Hepatocyte (in vitro differentiated cells): ENCODE measurements around the gene NAPSA. TPM values are rescaled to one million over a fixed set of nuclear protein-coding genes. Genes with fewer than 3 reads are reported as not detected.

Experiments used
- DNase-seq: peaks from one replicate; pipeline ENCODE4 v3.0.0-alpha.2; 2016; ENCODE audit warnings: low spot score
- H2AFZ ChIP-seq: fragments of 200-600 bp; sonication (generic); 2 replicates; pipeline ENCODE4 v1.6.0; 2016; ENCODE audit warnings: antibody characterized with exemption, mild to moderate bottlenecking
- H3K27ac ChIP-seq: fragments of 200-600 bp; sonication (generic); 2 replicates; pipeline ENCODE4 v1.5.1; 2016; ENCODE audit warnings: mild to moderate bottlenecking
- H3K27me3 ChIP-seq: fragments of 200-600 bp; sonication (generic); 2 replicates; pipeline ENCODE4 v1.6.1; 2016
- H3K36me3 ChIP-seq: fragments of 200-600 bp; sonication (generic); replicated peaks from 2 replicates; pipeline ENCODE4 v1.5.1; 2016; ENCODE audit warnings: low read depth; ENCODE audit not compliant: insufficient read depth
- H3K4me1 ChIP-seq: fragments of 200-600 bp; sonication (generic); 2 replicates; pipeline ENCODE4 v1.5.1; 2016; ENCODE audit warnings: mild to moderate bottlenecking, moderate library complexity; ENCODE audit not compliant: insufficient read depth
- H3K4me2 ChIP-seq: fragments of 200-600 bp; sonication (generic); 2 replicates; pipeline ENCODE4 v1.6.0; 2016
- H3K4me3 ChIP-seq: fragments of 200-600 bp; sonication (generic); 2 replicates; pipeline ENCODE4 v1.5.1; 2016; ENCODE audit warnings: mild to moderate bottlenecking
- H3K79me2 ChIP-seq: fragments of 200-600 bp; sonication (generic); 2 replicates; pipeline ENCODE4 v1.6.0; 2017; ENCODE audit warnings: mild to moderate bottlenecking
- H3K9me2 ChIP-seq: fragments of 200-600 bp; sonication (generic); replicated peaks from 2 replicates; pipeline ENCODE4 v1.6.0; 2017; ENCODE audit warnings: mild to moderate bottlenecking; ENCODE audit not compliant: insufficient read depth
- H3K9me3 ChIP-seq: fragments of 200-600 bp; sonication (generic); 2 replicates; pipeline ENCODE4 v1.5.1; 2016; ENCODE audit warnings: low read depth, mild to moderate bottlenecking
- H4K20me1 ChIP-seq: fragments of 200-600 bp; sonication (generic); 2 replicates; pipeline ENCODE4 v1.6.0; 2016; ENCODE audit warnings: mild to moderate bottlenecking; ENCODE audit not compliant: insufficient read depth, poor library complexity, severe bottlenecking
- CTCF ChIP-seq: fragments of 200-600 bp; sonication (generic); IDR thresholded peaks from 2 replicates; pipeline ENCODE4 v1.5.1; 2016; ENCODE audit warnings: antibody characterized with exemption, mild to moderate bottlenecking; ENCODE audit not compliant: poor library complexity
- EZH2 ChIP-seq: fragments of 200-600 bp; sonication (generic); IDR thresholded peaks from 2 replicates; pipeline ENCODE4 v1.6.1; 2016; ENCODE audit warnings: antibody characterized with exemption, mild to moderate bottlenecking, borderline replicate concordance
- EZH2phosphoT487 ChIP-seq: fragments of 200-600 bp; sonication (generic); IDR thresholded peaks from one replicate; pipeline ENCODE4 v1.6.1; 2018; ENCODE audit warnings: antibody characterized with exemption, mild to moderate bottlenecking, low read depth, moderate library complexity; ENCODE audit not compliant: unreplicated experiment, severe bottlenecking
- WGBS: methylation state at CpG from one replicate; pipeline ENCODE4 v1.1.6; 2016; ENCODE audit warnings: low lambda C conversion rate; ENCODE audit errors: missing lambda C conversion rate; 5-methylcytosine and 5-hydroxymethylcytosine counted together
- polyA plus RNA-seq: library from polyadenylated mRNA; unstranded; fragments of >200 nt; fragmentation: Nextera tagmentation; extraction: Ambion mirVana; gene quantifications from 2 replicates; pipeline ENCODE4 v1.2.1, GENCODE V29; 2016
- total RNA-seq: library from RNA; depleted of rRNA; stranded (reverse); fragments of >200 nt; gene quantifications from 2 replicates; pipeline ENCODE4 v1.2.3, GENCODE V29; 2014

The NAPSA gene
- total and polyA plus RNA-seq, 2 experiments from 2014 or later: 2.7 to 7.3 TPM

DNA sequence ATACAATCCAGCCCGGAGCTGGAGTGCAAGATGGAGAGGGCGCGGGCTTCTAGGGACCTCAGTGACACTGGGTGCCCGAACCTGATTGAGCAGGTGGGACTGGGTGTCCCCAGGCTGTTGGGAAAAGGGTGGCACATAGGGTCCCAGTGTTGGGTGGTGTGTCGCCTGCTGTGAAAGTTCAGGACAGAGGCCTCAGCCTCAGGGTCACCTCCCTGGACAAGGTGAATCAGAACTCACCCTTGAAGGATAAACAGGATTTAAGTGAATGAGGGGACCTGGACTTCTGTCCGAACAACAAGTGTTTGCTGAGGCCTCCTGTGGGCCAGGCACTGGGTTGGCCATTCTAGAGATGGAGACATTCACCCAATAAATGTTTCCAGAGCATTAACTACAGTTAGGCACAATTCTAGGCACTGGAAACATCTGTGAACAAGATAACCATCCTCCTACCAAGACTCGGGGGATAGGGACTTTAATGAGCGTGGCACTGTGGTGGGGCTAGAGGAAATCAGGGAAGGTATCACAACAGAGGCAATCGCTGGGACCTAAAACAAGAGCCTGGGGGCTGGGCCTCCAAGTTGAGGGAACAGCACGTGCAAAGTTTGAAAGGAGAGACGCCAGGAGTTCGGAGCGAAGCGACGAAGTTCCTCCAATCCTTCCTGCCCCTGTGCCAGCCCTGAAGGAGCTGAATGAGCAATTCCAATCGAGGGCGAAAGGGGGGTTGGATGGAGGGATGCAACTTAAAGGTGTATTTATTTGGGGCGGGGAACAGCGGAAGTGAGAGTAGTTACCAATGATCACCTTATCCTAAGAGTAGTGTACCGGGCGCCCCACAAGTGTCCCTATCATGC lies 17.8 kb upstream of the NAPSA start:
- H2AFZ ChIP-seq: no peak overlapping the region
- peaks cover 24% of the 10 kb centered on the region for H3K79me2 ChIP-seq
- H3K27ac ChIP-seq: peak overlapping the region; percentile 58
- H3K4me2 ChIP-seq: peak overlapping the region; percentile 98
- no peaks in the 10 kb centered on the region for H3K36me3 ChIP-seq
- 57% methylated on average over 21 of the region's 21 CpGs for WGBS
- DNase-seq: peak; percentile 43
- H3K9me3 ChIP-seq: no peaks in the 10 kb centered on the region
- TF ChIP-seq EZH2phosphoT487 (no peak), CTCF (no peak)
- no peaks in the 10 kb centered on the region for H4K20me1 ChIP-seq
- H3K9me2 ChIP-seq: no peaks in the 10 kb centered on the region
- H3K4me3 ChIP-seq: no peak overlapping the region
- H3K4me1 ChIP-seq: peaks cover 11% of the 10 kb centered on the region
- no peaks in the 10 kb centered on the region for H3K27me3 ChIP-seq

- TF ChIP-seq CTCF: no peak
- no peak for TF ChIP-seq EZH2phosphoT487
- no peak for TF ChIP-seq EZH2
- WGBS: 97% methylated on average over 40 of the region's 58 CpGs
- no peak for DNase-seq
Observed at GRCh38 chr19:50381881-50382729, 16.7 kb upstream of the NAPSA start.

DNA sequence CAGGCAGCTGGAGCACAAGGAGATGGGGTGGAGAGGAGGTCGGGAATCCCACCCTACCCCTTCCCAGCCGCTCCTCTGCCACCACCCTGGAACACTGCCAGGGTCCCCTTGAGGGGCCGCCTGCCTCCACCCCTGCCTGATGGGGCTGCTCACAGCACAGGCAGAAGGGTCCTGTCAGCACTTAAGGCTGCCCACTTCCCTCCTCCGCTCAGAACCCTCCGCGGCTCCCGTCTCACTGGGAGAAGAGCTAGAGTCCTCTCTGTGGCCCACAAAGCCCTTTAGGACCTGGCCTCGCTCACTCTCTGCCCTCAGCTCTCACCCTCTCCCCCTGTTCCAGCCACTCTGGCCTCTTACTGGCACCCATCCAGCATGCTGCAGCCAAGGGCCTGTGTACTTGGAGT lies 15.3 kb upstream of the NAPSA start:
- DNase-seq: no peak
- TF ChIP-seq CTCF: no peak
- no peak for TF ChIP-seq EZH2phosphoT487
- no peak for TF ChIP-seq EZH2
- H3K4me1 ChIP-seq: peaks cover 11% of the 10 kb centered on the region
- H4K20me1 ChIP-seq: peaks cover 8% of the 10 kb centered on the region
- H3K9me3 ChIP-seq: no peaks in the 10 kb centered on the region
- H3K4me2 ChIP-seq: no peak overlapping the region
- WGBS: 92% methylated on average over 8 of the region's 8 CpGs
- no peaks in the 10 kb centered on the region for H3K27me3 ChIP-seq
- no peak overlapping the region for H3K4me3 ChIP-seq
- H3K27ac ChIP-seq: no peak overlapping the region
- H2AFZ ChIP-seq: no peak overlapping the region
- H3K36me3 ChIP-seq: no peaks in the 10 kb centered on the region
- peaks cover 8% of the 10 kb centered on the region for H3K79me2 ChIP-seq
- no peaks in the 10 kb centered on the region for H3K9me2 ChIP-seq

More at GRCh38 chr19:50381881-50382729, 16.7 kb upstream of the NAPSA start:
- no peak overlapping the region for H3K27ac ChIP-seq
- H3K79me2 ChIP-seq: peaks cover 18% of the 10 kb centered on the region
- H3K9me2 ChIP-seq: no peaks in the 10 kb centered on the region
- no peak overlapping the region for H2AFZ ChIP-seq
- H3K27me3 ChIP-seq: no peaks in the 10 kb centered on the region
- no peak overlapping the region for H3K4me2 ChIP-seq
- no peaks in the 10 kb centered on the region for H3K36me3 ChIP-seq
- peaks cover 11% of the 10 kb centered on the region for H3K4me1 ChIP-seq
- H4K20me1 ChIP-seq: peaks cover 5% of the 10 kb centered on the region
- H3K4me3 ChIP-seq: no peak overlapping the region
- no peaks in the 10 kb centered on the region for H3K9me3 ChIP-seq
